T-helper 2 cell treated with Interferon-gamma antibody and Interleukin-4, amounts not matched to agents 5 μg/mL and 100 μg/mL, for 36 hours (primary cell): ENCODE results near the gene KLF3.
A peak's percentile ranks its signal among the peaks of the same experiment; 100 is the strongest.

ENCODE experiments used
- DNase-seq: peaks from one replicate; pipeline ENCODE4 v3.0.0; 2021; ENCODE audit warnings: low spot score
- H3K27ac Mint-ChIP-seq: one replicate; pipeline ENCODE4 v1.8.0; 2021; ENCODE audit warnings: mild to moderate bottlenecking, mixed read lengths
- H3K27me3 Mint-ChIP-seq: one replicate; pipeline ENCODE4 v1.8.0; 2021; ENCODE audit warnings: low read depth, mixed read lengths
- H3K36me3 Mint-ChIP-seq: one replicate; pipeline ENCODE4 v1.8.0; 2021; ENCODE audit warnings: low read depth, mixed read lengths
- H3K4me1 Mint-ChIP-seq: one replicate; pipeline ENCODE4 v1.8.0; 2021; ENCODE audit warnings: low read depth, mixed read lengths
- H3K4me3 Mint-ChIP-seq: one replicate; pipeline ENCODE4 v1.8.0; 2022; ENCODE audit warnings: mild to moderate bottlenecking, moderate library complexity, mixed read lengths
- H3K9me3 Mint-ChIP-seq: one replicate; pipeline ENCODE4 v1.8.0; 2021; ENCODE audit warnings: mixed read lengths

Gene KLF3

DNA sequence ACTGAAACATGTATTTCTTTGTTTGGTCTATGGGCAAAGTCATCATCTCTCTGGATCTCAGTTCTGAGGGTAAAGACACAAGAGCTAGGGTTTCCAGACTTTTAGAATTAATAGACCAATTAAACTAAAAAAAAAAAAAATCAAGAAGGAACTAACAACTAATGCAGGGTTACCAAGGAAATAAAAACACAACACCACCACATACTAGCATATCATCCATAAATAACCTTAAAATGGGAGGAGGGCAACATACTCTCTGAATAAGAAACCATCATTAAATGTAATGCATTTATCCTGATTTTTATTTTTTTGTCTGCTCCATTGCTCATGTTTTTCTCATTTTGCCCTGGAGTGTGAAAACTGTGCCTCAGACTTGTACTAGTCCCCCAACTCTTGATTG, 33.5 kb upstream of the KLF3 start:
- no peaks in the 10 kb centered on the region for H3K4me1 Mint-ChIP-seq
- H3K27me3 Mint-ChIP-seq = peaks cover 7% of the 10 kb centered on the region
- no peak overlapping the region for H3K4me3 Mint-ChIP-seq
- no peak overlapping the region for H3K27ac Mint-ChIP-seq
- no peak for DNase-seq
- no peaks in the 10 kb centered on the region for H3K9me3 Mint-ChIP-seq
- H3K36me3 Mint-ChIP-seq = no peaks in the 10 kb centered on the region

DNA sequence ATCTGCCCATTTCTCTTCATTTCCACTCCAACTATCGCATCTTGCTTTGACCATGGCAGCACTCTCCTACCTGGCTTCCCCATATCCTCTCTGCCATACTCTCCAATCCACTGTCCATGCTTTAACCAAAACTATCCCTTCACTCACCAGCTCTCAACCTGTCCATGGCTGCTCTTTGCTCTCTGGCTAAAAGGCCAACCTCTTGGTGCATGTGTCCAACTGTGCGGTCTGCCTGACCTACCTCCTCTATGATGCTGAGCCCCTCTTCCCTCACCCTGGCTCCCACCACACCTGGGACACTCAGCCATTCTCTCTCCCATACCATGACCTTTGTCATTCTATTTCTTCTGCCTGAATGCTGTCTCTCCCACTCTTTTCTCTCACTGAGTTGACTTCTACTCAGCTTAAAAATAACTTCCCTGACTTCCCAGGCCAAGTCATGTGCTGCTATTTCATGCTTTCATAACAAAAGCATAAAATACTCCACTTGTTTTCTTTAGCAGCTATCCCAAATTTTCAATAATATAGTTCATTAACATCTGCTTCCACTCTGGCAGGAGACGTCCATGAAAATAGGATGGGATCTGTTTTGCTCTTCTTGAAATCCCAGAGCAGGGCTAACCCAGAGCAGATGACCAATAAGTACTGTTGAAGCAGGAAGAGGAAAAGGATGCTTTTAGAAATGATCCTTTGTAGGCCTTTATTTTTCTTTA, 29.8 kb upstream of the KLF3 start:
- no peak for DNase-seq
- Mint-ChIP-seq H3K27ac (no peak overlapping the region), H3K9me3 (no peaks in the 10 kb centered on the region), H3K36me3 (no peaks in the 10 kb centered on the region), H3K4me1 (no peaks in the 10 kb centered on the region), H3K27me3 (peaks cover 19% of the 10 kb centered on the region), H3K4me3 (no peak overlapping the region)

DNA sequence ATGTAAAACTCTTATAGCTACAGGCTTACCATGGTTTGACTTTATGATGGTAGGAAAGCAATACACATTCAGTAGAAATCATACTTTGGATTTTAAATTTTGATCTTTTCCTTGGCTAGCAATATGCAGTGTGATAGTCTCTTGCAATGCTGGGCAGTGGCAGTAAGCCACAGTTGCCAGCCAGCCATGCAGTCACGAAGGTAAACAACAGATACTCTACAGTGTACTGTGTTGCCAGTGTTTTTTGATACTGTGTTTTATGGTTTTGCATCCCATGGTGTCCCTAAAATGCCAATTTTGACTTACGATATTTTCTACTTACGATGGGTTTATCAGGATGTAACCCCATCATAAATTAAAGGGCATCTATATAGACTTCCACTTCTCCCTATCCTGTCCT, 24.8 kb upstream of the KLF3 start:
- peaks cover 36% of the 10 kb centered on the region for H3K27me3 Mint-ChIP-seq
- H3K4me3 Mint-ChIP-seq = no peak overlapping the region
- H3K4me1 Mint-ChIP-seq = no peaks in the 10 kb centered on the region
- H3K36me3 Mint-ChIP-seq = no peaks in the 10 kb centered on the region
- H3K9me3 Mint-ChIP-seq = no peaks in the 10 kb centered on the region
- DNase-seq = no peak
- no peak overlapping the region for H3K27ac Mint-ChIP-seq

DNA sequence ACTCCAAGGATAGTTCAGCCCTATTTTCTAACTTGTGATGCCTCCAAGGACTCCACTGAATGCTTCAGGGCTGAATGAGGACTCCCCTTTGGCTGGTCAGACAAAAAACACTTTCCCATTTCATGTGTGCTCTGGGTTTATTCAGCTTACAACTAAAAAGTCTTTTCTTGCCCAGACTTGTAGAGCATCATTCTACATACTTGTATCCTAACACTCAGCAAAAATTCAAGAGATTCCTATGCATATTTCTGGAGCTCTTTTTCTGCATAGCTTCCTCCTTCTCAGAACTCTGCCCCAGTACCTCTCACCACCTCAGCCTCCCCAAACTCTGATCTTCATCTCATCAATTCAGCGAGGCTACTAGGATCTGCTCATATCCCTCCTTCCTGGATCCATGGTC, 22.2 kb upstream of the KLF3 start:
- Mint-ChIP-seq H3K9me3 (no peaks in the 10 kb centered on the region), H3K27me3 (peaks cover 39% of the 10 kb centered on the region), H3K4me1 (no peaks in the 10 kb centered on the region), H3K4me3 (no peak overlapping the region), H3K36me3 (no peaks in the 10 kb centered on the region), H3K27ac (no peak overlapping the region)
- no peak for DNase-seq

DNA sequence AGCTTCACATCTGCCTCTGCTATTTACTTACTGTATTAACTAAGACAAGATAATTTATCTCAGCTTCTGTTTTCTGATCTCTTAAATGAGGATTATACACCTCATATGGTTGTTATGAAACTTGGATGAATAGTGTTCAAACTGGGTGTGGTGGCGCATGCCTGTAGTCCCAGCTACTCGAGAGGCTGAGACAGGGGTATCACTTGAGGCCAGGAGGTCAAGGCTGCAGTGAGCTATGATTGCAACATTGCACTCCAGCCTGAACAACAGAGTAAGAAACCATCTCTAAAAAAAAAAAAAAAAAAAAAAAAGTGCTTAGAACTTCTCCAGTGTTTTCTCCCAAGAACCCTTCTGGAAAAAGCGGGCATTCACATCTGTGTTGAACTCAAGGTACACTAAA, 19.8 kb upstream of the KLF3 start:
- Mint-ChIP-seq H3K4me1 (peaks cover 5% of the 10 kb centered on the region), H3K27ac (no peak overlapping the region), H3K36me3 (no peaks in the 10 kb centered on the region), H3K4me3 (no peak overlapping the region), H3K27me3 (peaks cover 38% of the 10 kb centered on the region), H3K9me3 (no peaks in the 10 kb centered on the region)
- DNase-seq = no peak

DNA sequence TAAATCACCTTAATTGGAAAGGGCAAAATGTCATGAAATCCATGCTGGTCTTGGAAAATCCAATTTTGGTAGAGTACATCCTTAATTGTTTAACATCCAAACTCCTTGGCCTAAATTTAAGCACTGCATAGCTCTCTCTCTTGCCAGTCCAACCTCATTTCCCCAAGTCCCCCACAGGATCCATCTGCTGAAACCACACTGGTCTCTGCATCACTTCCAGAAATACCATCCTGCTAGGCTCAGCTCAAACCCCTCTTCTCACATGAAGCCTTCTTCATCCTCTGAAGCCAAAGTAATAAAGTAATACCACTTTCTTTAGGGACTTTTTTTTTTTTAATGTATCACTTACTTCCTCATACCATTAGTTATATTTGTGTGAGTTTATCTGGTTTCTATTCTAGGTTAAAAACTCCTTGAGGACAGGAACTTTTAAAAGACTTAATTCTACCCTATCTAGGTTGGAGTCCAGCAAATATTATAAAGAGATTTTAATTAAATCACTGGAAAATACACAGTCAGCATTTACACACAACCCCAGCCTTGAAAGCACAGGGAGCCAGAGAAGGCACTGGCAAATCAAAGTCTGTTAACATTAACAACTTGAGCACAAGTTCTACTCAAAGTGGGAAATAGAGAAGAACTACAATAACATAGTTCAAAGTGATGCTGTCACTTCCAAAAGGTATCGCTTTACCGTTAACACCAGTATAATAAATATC, 16.7 kb upstream of the KLF3 start:
- Mint-ChIP-seq H3K4me3 (no peak overlapping the region), H3K27ac (no peak overlapping the region), H3K4me1 (peaks cover 5% of the 10 kb centered on the region), H3K36me3 (no peaks in the 10 kb centered on the region), H3K9me3 (no peaks in the 10 kb centered on the region), H3K27me3 (peaks cover 26% of the 10 kb centered on the region)
- DNase-seq = no peak

DNA sequence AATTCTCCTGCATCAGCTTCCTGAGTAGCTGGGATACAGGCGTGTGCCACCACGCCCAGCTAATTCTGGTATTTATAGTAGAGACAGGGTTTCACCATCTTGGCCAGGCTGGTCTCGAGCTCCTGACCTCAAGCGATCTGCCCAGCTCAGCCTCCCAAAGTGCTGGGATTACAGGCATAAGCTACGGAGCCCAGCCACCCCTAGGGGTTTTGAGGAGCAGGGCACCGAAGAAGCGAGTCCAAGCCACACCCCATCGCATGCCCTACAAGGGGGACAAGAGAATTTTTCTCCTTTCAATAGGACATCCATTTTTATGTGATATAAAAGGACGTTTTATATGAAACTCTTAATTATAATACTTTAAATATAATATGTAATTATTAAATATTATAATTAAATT, 13.9 kb upstream of the KLF3 start:
- no peak for DNase-seq
- H3K4me3 Mint-ChIP-seq = no peak overlapping the region
- H3K4me1 Mint-ChIP-seq = peaks cover 16% of the 10 kb centered on the region
- H3K9me3 Mint-ChIP-seq = no peaks in the 10 kb centered on the region
- peaks cover 40% of the 10 kb centered on the region for H3K27me3 Mint-ChIP-seq
- no peaks in the 10 kb centered on the region for H3K36me3 Mint-ChIP-seq
- H3K27ac Mint-ChIP-seq = no peak overlapping the region

DNA sequence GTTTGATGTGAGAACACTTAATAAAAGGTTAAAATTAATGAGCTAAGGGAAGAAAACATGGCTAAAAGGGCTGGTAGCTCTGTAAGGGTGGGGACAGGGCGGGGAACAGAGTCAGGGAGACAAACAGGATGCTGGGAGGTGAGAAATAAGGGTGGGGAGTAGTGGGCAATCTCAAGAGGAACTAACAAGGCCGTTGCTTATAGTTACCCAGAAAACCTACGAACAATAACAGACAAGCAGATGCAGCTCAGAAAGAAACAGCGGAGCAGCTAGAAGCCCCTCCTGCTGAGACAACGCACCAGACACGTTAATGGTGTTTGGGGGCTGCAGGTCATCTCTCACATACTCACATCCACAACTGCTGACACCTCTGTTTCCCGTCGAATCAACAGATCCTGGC, 9.7 kb upstream of the KLF3 start:
- DNase-seq = no peak
- peaks cover 18% of the 10 kb centered on the region for H3K4me1 Mint-ChIP-seq
- no peaks in the 10 kb centered on the region for H3K9me3 Mint-ChIP-seq
- peak overlapping the region; percentile 53 for H3K4me3 Mint-ChIP-seq
- peak overlapping the region; percentile 45 for H3K27ac Mint-ChIP-seq
- H3K27me3 Mint-ChIP-seq = peaks cover 53% of the 10 kb centered on the region
- no peaks in the 10 kb centered on the region for H3K36me3 Mint-ChIP-seq

DNA sequence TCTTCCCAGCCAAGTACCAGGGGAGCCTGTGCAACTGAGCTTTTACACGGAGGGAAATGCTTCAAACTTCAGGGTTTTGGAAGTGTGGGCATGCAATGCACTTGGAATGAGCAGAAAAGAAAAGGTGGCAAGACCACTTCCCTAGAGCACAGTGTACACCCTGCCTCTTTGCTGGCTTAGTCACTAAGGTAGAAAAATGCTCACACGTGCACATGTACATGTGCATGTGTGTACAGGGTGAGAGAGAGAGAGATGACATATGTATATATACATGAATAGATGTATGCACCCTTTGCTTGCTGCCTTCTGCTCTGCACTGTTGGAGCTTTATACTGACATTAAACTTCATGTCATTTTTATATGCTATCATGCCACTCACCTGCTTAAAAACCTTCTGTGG, 7.9 kb upstream of the KLF3 start:
- Mint-ChIP-seq H3K27ac (no peak overlapping the region), H3K27me3 (peaks cover 69% of the 10 kb centered on the region), H3K36me3 (no peaks in the 10 kb centered on the region), H3K4me3 (no peak overlapping the region), H3K9me3 (peaks cover 5% of the 10 kb centered on the region), H3K4me1 (peaks cover 18% of the 10 kb centered on the region)
- no peak for DNase-seq

DNA sequence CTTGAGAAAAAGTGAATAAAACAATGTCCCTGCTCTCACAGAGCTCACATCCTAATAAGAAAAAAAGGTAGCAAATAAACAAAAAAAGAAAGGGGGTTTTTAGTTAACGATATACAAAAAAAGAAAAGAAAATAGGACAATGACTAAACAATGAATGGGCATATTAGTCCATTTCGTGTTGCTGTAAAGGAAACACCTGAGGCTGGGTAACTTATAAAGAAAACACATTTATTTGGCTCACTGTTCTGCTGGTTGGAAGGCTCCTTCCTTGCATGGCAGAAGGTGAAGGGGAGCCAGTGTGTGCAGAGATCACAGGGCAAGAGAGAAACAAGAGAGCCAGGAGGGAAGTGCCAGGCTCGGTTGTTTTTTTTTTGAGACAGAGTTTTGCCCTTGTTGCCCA, 4.7 kb upstream of the KLF3 start:
- no peak for DNase-seq
- Mint-ChIP-seq H3K27me3 (peaks cover 62% of the 10 kb centered on the region), H3K9me3 (peaks cover 5% of the 10 kb centered on the region), H3K36me3 (no peaks in the 10 kb centered on the region), H3K27ac (no peak overlapping the region), H3K4me1 (peaks cover 10% of the 10 kb centered on the region), H3K4me3 (no peak overlapping the region)

DNA sequence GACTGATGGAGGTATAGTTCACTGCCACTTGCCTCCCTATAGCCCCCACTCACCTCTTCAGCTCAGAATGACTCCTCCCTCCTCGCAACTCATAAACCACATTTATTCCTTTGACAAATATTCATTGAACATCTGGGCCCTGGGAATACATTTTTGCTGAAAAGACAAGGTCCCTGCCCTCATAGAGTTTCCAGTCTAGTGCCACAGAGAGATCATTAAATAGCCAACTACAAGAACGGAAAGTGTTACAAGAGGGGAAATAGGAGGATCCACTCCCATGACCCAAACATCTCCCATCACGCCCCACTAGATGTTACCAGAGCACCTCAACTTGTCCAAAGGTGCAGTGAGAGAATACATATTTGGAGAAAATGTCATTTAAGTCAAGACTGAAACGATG, 3.2 kb upstream of the KLF3 start:
- H3K27ac Mint-ChIP-seq = no peak overlapping the region
- peaks cover 60% of the 10 kb centered on the region for H3K27me3 Mint-ChIP-seq
- H3K9me3 Mint-ChIP-seq = peaks cover 5% of the 10 kb centered on the region
- H3K36me3 Mint-ChIP-seq = peaks cover 3% of the 10 kb centered on the region
- no peak for DNase-seq
- H3K4me3 Mint-ChIP-seq = peak overlapping the region; percentile 13
- H3K4me1 Mint-ChIP-seq = peaks cover 8% of the 10 kb centered on the region

DNA sequence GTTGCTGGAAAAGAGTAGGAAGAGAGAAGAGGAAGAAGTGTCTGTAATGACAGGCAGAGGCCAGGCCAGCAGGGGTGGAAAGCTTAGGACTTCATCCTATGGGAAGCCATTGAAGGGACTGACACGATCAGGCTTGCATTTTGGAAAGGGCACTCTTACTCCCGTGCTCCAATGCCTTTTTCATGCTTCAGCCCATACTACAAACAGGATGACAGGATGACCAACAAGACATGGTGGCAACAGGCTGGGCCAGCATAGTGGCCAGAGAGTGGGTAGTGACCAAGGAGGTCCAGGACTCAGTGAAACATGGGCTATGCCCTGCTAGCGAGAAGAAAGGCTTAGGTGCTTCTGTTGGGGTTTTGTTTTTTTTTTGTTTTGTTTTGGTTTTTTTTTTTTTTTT, 2.6 kb upstream of the KLF3 start:
- peak overlapping the region; percentile 13 for H3K4me3 Mint-ChIP-seq
- H3K27me3 Mint-ChIP-seq = peaks cover 60% of the 10 kb centered on the region
- peaks cover 9% of the 10 kb centered on the region for H3K4me1 Mint-ChIP-seq
- DNase-seq = no peak
- H3K27ac Mint-ChIP-seq = no peak overlapping the region
- H3K9me3 Mint-ChIP-seq = peaks cover 5% of the 10 kb centered on the region
- H3K36me3 Mint-ChIP-seq = peaks cover 3% of the 10 kb centered on the region

DNA sequence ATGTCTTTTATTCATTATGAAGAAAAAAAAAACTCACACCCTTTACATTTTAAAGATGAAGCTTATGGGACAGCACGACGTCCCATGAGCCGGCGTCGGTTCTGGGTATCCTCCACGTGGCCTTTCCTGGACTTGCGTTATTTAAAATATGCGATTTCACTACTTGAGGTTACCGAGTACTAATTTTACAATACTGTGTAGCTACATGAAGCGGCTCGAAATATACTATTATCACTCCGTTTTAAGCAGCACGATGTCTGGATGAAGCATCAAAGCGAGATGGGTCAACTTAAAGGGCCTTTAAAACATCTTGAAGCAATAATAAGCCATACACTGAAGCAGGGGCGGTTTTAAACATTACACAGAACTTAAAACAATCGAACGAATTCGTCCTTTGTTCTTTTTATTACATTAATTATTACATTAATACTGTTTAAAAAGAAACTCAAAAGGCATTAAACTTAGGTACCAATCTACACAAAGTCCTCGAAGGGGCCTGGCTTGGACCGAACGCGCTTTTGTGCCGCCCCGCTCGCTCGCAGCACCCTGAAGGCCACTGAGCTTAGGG, 1.4 kb upstream of the KLF3 start:
- H3K27me3 Mint-ChIP-seq = peaks cover 68% of the 10 kb centered on the region
- H3K36me3 Mint-ChIP-seq = peaks cover 3% of the 10 kb centered on the region
- peaks cover 21% of the 10 kb centered on the region for H3K4me1 Mint-ChIP-seq
- no peak for DNase-seq
- peak overlapping the region; percentile 53 for H3K27ac Mint-ChIP-seq
- H3K4me3 Mint-ChIP-seq = peak overlapping the region; percentile 71
- H3K9me3 Mint-ChIP-seq = peaks cover 5% of the 10 kb centered on the region

DNA sequence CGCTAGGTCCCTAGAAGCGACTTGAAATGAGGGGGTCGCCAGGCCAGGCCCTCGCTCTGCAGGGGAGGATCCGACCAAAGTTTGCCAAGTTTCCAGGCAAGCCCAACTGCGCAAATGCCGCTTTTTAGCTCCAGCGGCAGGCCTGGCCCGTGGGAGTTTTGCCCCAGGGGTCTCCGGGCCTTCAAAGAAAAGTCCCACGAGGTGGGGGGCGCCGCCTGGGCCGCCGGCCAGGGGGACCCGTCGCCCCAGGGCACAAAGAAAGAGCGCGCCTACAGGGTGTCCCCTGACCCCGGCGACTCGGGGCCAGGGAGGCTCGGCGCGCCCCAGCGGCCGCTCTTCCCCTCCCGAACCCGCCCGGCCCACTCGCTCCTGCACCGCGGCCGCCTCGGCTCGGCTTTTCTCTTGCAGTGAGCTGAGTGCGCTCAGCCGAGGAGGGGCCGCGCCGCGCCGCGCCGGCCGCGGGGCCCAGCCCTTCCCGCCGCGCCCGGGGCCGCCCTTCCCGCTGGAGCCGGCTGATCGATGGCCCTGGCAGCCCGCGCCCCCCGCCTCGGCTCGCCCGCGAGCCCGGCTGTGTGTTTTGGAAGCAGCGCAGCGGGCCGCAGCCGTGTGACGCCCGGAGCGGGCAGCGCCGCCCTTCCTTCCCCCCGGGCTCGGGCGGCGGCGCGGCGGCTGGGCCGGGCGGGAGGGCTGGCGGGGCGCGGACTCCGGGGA, 754 bp upstream of the KLF3 start:
- H3K27me3 Mint-ChIP-seq = peaks cover 68% of the 10 kb centered on the region
- peak overlapping the region; percentile 53 for H3K27ac Mint-ChIP-seq
- H3K9me3 Mint-ChIP-seq = peaks cover 5% of the 10 kb centered on the region

More for the DNA sequence above, 754 bp upstream of the KLF3 start:
- H3K4me1 Mint-ChIP-seq = peaks cover 21% of the 10 kb centered on the region
- no peak for DNase-seq
- H3K4me3 Mint-ChIP-seq = peak overlapping the region; percentile 71
- peaks cover 3% of the 10 kb centered on the region for H3K36me3 Mint-ChIP-seq
